DMS 273 treated with DMSO at 0.1 percent for 48 hours (cell line): ENCODE measurements around the gene SLC19A2.
"Not testable (repeated sequence)": the region's sequence is repeated elsewhere in the genome, so short reads cannot be mapped to it uniquely, and the experiment has no call there.

Experiments
- DNase-seq: peaks from one replicate; lab custom pipeline; 2025; lab: John Stamatoyannopoulos, UW

The SLC19A2 gene

GRCh38 chr1:169509354-169509753 is 23.6 kb upstream of the SLC19A2 start:
- peak; percentile 13 for DNase-seq

DNA sequence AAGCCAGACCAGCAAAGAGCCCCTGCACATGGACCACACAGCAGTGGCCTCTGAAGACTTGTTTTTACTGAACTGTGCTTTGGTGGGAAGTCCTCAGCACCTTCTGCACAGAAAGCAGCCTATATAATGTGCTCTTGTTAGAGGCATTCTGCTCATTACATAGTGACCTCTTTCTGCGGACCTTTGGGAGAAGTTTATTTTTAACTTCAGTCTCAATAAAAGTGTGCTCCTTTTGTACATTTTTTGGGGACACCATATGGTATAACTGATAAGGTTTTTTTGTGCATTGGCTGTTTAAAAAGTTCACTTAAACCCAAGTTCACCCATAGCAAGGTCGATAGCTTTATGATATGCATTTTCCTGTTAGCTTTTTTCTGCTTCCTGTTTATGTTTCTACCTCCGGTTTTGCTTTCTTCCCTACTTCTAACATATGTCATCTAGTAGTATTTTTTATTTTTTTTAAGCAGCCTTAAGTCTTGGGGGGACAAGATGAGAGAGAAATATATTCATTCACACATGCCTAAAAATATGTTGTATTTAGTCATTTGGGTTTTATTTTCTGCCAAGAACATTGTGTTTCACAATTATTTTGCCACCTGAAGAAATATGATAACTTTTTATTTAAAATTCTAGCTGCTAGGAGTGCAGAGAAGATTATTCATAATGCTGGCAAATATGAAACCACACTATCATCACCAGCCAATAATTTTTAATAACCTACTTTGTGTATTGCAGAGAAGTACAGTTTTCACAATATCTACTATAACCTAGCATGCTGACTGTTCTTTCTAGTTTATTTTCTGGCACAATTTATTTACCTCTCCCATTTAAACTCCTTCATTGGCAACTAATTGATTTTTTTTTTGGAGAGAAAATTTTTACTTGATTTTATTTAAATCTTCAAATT is 22.9 kb upstream of the SLC19A2 start:
- no peak for DNase-seq

DNA sequence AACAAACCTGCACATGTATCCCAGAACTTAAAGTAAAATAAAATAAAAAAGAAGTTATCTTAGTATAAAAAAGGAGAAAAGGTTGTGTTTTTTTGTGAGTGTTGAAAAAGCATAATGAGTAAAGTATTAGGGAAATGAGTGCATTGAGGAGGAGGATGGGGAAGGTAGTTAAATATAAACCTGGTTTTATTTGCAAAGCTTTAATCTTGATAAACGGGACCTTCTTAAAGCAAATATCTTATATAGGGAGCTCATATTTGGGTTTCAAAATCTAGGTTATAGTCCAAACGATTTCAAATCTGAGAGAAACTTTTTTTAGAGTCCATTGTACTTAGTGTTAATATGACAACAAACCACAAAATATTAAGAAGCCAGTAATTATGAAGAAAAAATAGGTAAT is 21.7 kb upstream of the SLC19A2 start:
- no peak for DNase-seq

DNA sequence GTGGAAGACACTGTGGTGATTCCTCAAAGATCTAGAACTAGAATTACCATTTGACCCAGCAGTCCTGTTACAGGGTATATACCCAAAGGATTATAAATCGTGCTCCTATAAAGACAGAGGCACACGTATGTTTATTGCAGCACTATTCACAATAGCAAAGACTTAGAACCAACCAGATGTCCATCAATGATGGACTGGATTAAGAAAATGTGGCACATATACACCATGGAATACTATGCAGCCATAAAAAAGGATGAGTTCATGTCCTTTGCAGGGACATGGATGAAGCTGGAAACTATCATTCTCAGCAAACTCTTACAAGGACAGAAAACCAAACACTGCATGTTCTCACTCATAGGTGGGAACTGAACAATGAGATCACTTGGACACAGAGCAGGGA is 17.9 kb upstream of the SLC19A2 start:
- not testable (repeated sequence) for DNase-seq

DNA sequence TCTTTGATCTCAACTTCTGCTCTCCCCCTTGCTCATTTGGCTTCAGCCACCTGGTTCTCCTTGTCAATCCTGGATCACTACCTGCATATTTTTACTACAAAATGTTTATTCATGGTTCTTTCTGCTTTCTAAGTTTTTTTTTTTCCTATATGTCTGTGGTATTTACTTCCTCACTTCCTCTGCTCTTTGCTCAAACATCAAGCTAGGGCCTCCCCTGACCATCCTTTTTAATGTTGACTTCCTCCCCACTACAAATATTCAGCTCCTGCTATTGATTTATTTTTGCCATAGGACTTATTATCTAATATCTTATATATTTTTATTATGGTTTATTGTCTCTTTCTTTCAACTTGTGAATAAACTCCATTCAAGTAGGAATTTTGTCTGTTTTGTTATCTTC is 14.1 kb upstream of the SLC19A2 start:
- no peak for DNase-seq

DNA sequence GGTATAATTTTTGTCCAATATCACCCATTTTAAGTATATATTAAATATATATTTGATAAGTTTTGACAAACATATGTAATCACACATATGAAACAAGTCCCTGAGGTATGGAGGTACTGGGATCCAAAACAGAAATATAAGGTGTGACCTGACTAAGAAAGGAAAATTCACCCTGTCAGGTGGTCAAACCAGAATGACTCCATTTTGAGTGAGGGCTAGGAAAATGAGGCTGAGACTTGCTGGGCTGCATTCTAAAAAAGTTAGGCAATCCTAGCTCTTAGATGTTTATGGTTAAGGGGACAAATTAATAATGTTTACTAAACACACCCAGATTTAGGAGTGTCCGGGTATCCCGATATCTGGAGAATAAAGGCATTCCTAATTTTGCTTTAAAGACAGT is 11.6 kb upstream of the SLC19A2 start:
- DNase-seq: no peak

GRCh38 chr1:169495916-169496315 is 10.2 kb upstream of the SLC19A2 start:
- no peak for DNase-seq

GRCh38 chr1:169495046-169495775 is 9.5 kb upstream of the SLC19A2 start:
- DNase-seq: no peak

DNA sequence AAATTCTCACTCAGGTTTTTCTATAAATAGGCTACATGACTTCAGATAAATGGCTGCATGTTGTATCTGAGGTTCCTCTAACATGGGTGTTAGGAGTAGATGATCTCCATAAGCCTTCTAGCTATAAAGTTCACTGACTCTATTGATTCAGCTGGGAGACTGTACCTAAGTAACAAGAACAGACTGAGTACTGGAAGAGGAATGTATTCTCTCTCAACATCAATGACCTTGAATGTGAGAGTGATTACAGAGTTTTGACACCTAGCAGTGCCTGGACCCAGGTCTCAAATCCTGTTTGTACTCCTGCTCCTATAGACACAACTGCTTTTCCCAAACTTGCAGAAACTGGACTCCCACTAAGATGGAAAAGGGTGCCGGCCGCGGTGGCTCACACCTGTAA is 8.6 kb upstream of the SLC19A2 start:
- no peak for DNase-seq

GRCh38 chr1:169493251-169493650 is 7.5 kb upstream of the SLC19A2 start:
- DNase-seq: no peak

GRCh38 chr1:169491845-169492281 is 6.1 kb upstream of the SLC19A2 start:
- no peak for DNase-seq

DNA sequence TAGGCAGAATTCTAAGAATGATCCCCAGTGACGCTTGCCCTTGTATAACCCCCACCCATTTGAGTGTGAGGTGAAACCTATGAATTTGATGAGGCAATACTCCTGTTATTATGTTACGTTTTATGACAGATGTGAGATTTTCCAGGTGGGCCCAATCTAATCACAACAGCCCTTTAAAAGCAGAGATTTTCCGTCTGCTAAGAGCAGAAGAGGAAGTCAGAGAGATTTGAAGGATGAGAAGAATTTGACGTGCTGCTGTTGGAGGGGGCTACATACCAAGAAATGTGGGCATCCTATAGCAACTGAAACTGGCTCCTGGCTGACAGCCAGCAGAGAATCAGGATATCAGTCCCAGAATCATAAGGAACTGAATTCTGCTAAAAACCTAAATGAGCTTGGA is 2.4 kb upstream of the SLC19A2 start:
- DNase-seq: no peak

DNA sequence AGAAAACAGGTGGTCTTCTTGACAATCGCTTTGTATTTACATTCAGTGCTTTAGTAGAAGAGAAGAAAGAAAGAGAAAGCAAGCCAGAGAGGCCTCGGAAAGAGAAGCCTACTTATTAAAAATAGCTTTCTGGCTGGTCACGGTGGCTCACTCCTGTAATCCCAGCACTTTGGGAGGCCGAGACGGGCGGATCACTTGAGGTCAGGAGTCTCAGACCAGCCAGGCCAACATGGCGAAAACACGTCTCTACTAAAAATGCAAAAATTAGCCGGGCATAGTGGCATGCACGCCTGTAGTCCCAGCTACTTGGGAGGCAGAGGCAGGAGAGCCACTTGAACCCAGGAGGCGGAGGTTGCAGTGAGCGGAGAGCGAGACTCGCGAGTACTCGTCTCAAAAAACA is 1.8 kb upstream of the SLC19A2 start:
- DNase-seq: no peak

- DNase-seq: no peak
Observed at GRCh38 chr1:169487133-169487532, 1.4 kb upstream of the SLC19A2 start.

DNA sequence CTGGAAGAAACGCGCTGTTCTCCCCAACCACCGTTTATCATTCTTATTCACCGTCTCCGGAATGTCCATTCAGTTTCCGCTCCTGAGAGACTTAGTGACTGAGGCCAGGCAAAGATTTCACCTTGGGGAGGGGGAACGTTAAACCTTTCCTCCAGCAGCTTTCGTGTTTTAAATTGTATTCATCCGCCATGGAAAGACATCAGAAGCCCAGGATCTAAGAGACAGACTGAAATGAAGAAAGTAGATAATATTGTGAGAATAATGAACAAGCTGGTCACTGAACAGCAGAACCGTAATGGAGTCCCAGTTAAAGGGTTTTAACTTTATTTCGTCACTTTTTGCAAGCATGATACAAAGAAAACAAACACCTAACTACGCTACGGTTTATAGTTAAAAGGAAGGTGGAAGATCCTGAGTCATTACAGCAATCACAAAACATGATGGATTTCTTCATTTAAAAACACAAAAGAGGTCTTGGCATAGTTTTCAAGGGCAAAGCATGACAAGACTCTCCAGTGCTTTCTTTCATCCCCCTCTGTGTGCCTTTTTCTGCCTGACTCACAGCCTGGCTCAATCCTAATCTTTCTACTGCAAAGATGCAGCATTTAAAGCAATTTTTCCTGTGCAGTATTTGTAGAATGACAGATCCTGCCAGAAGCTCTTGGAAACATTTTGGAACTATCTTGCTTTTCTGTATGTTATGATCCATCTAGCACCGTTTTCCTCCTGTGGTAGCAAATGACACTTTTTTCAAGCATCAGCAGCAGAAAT is 722 bp upstream of the SLC19A2 start:
- no peak for DNase-seq

GRCh38 chr1:169484683-169485430 is 887 bp downstream of the SLC19A2 start:
- peak; percentile 49 for DNase-seq

- DNase-seq: no peak
Observed at GRCh38 chr1:169484101-169484500, 1.6 kb downstream of the SLC19A2 start.

GRCh38 chr1:169483500-169483966 is 2.2 kb downstream of the SLC19A2 start:
- no peak for DNase-seq

DNA sequence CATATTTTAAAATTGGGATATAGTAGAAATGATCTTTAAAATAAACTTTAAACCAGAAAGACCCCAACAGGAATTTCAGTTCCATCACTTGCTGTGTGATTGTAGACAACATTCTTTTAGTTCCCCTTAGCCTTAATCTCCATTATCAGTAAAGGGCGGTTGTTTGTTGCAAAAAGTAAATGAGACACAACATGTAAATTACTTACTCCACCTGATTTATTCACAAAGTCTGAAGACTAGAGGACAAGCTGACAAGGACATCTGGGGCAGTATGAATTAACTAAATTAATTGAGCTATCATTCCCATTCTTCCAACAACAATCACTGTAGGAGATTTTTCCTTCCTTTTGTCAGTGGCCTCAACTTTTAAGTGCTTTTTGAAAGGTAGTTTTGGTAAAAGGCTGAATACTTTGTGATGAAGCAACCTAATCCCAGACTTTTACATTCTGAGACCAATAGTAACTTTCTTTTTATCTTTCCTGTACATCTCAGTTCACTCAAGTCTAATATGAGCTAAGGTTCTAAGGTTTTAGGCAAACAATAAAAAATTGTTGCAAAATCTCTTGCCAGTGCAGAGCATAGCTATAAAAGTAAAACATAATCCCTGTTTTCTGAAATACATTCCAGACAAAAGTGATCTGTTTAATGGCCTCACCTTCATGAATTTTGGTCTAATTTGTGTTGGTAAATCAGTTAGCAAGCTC is 6.2 kb downstream of the SLC19A2 start:
- no peak for DNase-seq

GRCh38 chr1:169478094-169478672 is 7.6 kb downstream of the SLC19A2 start:
- DNase-seq: no peak
